ENCODE measurements around the gene MTA2. TPM values are rescaled to one million over a fixed set of nuclear protein-coding genes. Genes with fewer than 3 reads are reported as not detected.
"Not testable (repeated sequence)": the region's sequence is repeated elsewhere in the genome, so short reads cannot be mapped to it uniquely, and the experiment has no call there.

Gene MTA2
- total RNA-seq, 1 experiment from 2014 or later, result 224 TPM

DNA sequence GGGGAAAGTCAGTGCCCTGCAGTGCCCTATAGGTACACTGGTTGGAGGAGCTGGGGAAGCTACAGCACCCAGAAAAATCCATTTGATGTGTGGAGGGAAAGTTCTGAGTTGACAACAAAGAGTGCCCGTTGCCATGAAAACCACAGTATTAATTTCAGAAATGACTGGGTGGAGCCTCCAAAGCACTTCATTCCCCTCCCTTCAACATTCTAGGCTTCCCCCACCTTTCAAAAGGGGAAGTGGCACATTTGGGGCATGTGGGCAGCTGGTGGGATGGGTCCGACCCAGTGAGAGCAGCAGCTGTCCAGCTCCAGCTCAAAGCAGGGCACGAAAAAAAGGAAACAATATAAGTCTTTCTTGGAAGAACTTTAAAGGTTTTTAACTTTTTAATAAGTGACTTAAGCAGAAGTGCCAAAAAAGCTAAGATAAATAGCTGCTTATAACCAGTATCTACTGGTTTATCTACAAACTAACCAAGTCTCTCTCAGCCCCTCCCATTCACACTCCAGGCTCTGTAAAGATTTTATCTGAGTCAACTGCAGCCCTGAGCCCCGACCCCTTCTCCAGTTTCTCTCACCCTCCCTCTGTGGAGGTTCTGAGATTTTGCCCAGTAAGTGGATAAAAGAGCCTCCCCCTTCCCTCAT is 46.1 kb downstream of the MTA2 start:
- in situ Hi-C loops (cut with HindIII; ENCODE audit: low sequenced_read_pairs), result loop anchor here (25.0 kb wide), 1 partner anchor 118 kb away; no protein-coding TSS in a partner anchor
- no peak for DNase-seq (ENCODE audit: low spot score)

DNA sequence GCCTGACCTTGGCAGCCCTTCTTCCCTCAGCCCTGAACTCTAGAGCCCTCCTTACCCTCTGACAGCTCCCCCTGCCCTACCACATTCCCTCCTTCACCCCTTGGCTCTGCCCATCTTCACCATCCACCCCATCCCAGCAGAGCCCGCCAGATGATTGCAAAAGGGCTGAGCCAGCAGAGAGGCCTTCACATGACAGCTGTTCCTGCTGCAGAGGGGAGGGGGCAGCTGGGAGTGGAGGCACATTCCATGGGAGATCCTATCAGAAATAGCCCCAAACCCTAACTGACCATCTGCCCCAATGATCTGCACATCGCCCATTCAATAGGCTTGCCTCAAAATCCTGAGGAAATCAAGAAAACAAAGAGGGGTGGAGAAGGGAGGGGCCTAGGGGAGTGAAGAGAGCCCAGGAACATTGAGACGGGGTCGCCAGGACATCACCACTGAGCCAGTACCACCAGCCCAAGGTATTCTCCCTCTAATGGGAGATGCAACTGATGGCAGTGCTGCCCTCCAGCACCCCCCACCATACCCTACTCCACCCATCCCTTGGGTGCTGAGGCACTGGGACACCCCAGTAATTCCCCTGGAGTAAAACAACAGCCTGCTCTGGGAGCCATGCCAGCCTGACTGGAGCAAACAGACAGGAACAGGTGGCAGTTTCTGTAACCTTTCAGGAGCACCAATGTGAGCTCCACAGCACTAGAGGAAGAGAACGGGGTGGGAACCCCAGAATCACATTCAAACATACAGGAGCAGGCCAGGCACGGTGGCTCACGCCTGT is 47.1 kb downstream of the MTA2 start:
- in situ Hi-C loops (cut with HindIII; ENCODE audit: low sequenced_read_pairs), result loop anchor here (25.0 kb wide), 1 partner anchor 117 kb away; no protein-coding TSS in a partner anchor
- DNase-seq (ENCODE audit: low spot score), result no peak

DNA sequence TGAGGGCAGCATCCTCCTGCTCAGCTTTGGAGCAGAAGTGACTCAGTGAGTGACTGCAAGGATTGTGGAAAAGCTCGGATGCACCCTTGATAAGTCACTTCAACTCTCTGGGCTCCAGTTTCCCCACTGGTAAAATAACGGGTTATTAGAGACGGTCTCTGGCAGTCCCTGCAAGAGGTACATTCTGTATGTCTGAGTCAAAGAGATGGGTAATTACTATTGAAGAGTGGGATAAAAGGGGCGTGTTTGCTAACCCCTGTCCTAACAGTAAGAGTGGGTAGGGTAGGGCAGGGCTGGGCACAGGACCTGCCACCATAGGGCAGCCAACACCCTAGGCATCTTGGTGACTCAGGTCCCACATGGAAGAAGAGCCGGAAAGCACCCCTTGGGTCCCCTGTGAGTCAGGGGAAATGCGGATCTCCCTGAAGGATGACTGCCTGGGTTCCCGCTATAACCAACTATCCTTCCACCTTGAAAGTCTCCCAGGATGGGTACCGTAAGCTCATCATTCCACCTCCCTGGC is 47.8 kb downstream of the MTA2 start:
- in situ Hi-C loops (cut with HindIII; ENCODE audit: low sequenced_read_pairs), result loop anchor here (25.0 kb wide), 1 partner anchor 117 kb away; no protein-coding TSS in a partner anchor
- DNase-seq (ENCODE audit: low spot score), result no peak

DNA sequence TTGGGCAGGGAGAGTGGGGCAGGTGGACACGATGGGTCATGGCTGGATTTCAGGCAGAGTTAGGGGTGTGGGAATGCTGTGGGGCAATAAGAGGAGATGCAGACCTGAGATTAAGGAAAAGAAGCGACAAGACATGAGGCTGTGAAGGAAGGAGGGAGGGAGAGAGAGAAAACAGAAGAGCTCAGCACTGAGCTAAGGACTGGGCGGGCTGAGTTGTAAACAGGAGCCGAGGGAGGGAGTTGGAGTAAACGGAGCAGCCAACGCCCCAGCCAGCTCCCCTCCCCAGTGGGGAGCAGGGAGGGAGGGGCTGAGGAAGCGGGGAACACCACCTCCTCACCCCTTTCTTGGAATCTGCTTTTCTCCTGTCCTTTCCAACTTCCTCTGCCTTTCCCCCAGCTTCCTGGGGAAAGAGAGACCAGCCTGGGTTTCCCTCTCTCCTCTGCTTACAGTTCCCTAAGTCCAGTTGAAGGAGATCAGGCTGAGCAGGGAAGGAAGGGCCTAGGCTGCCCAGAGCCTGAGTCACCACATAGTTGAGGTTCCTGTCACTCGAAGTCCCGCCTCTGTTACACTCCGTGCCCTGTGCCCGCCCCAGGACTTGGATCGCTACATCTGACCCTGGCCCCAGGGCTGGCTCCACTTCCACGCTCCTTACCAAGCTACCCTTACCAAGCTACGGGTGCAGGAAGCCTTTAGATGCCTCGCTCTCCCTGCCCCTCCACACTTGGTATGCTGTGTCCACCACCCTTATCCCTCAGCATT is 48.4 kb downstream of the MTA2 start:
- peak; percentile 54 for DNase-seq (ENCODE audit: low spot score)
- in situ Hi-C loops (cut with HindIII; ENCODE audit: low sequenced_read_pairs), result loop anchor here (25.0 kb wide), 1 partner anchor 116 kb away; no protein-coding TSS in a partner anchor

DNA sequence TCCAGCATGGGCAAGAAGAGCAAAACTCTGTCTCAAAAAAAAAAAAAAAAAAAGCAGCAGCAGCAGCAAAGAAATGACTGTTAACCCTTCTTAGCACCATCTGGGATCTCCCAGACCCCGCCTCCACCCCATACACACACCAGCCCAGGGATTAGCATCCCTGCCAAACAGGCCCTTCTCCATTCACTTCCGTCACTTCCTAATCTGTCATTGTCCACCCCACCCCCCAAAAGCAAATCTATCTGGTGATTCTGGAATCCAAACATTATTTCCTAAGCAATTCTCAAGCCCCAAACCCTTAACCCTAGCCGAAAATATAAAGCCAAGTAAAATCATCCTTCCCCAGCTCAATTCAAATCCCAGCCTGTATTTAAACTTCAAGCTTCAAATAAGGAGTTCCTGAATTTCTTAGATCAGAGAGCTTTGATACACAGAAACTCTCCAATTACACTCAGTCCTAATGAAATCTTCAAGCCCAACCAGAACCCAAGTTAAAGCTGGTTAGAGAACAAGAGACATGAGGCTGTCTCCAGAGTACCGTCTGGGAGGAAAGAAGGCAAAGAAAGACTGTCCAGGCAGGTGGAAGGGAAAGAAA is 49.1 kb downstream of the MTA2 start:
- in situ Hi-C loops (cut with HindIII; ENCODE audit: low sequenced_read_pairs), result loop anchor here (25.0 kb wide), 1 partner anchor 115 kb away; no protein-coding TSS in a partner anchor
- DNase-seq (ENCODE audit: low spot score), result no peak

DNA sequence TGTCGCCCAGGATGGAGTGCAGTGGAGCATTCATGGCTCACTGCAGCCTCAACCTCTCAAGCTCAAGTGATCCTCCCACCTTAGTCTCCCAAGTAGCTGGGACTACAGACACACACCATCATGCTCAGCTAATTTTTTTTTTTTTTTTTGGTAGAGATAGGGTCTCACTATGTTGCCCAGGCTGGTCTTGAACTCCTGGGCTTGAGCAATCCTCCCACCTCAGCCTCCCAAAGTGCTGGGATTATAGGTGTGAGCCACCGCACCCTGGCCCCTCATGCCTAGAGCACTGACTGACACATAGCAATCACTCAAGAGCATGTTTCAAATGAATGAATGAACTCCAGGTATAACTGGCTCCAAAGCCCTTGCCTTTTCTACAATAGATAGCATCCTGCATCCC is 51.2 kb downstream of the MTA2 start:
- DNase-seq (ENCODE audit: low spot score), result not testable (repeated sequence)
- in situ Hi-C loops (cut with HindIII; ENCODE audit: low sequenced_read_pairs), result loop anchor here (25.0 kb wide), 1 partner anchor 113 kb away; no protein-coding TSS in a partner anchor

DNA sequence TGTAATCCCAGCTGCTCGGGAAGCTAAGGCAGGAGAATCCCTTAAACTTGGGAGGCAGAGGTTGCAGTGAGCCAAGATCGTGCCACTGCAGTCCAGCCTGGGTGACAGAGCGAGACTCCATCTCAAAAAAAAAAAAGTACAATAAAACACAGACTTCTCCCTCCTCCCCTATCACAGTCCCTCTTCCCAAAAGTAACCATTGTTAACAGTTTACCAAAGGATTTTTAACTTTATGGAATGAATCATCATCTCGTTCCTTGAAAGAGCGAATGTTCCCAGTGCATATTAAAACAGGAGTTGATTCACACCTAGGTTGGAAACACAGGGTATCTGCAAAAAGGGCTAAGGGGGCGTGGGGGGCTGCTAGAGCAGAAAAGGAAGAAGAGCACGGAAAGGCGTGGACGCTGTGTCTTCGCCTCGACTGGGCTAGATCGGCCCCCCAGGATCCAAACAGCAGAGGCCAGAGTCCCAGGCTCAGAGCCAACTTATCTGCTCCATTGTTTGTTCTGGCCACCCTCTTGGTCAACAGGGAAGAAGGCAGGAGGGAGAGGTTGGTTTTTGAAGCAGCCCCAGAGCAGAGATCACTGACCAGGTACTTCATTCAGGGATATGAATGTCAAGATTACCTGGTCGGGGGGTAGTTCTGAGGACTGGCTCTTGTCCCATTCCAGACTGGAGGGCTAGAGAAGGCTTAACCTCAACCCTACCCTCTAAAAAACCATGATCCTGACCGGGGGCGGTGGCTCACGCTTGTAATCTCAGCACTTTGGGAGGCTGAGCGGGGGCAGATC is 52.9 kb downstream of the MTA2 start:
- in situ Hi-C loops (cut with HindIII; ENCODE audit: low sequenced_read_pairs), result no loop called here
- DNase-seq (ENCODE audit: low spot score), result no peak

DNA sequence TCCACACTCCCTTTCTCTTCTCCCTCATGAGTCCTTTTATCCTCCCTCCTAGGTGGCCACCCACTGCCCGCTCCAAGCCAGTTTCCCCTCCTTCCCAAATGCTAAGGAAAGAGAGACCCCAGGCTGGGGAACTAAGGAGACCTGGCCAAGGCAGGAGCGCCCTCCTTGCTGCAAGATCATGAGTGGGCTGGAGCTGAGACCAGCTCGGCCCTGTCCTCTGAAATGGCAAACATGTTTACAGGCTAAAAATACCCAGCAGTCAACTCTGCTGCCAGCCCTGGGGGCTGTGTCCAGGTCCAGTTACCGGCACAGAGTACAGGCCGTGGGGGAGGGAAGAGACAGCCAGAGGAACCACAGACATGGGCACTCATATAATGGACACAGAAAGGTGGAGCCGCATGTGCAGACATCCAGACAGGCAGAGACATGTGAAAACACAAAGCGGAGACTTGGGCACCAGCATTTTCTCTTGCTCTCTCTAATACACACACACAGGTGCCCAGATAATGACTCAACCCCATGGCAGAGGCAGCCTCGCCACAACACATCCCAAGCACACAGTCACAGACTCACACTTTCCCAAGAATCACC is 53.9 kb downstream of the MTA2 start:
- peak; percentile 47 for DNase-seq (ENCODE audit: low spot score)
- in situ Hi-C loops (cut with HindIII; ENCODE audit: low sequenced_read_pairs), result no loop called here

DNA sequence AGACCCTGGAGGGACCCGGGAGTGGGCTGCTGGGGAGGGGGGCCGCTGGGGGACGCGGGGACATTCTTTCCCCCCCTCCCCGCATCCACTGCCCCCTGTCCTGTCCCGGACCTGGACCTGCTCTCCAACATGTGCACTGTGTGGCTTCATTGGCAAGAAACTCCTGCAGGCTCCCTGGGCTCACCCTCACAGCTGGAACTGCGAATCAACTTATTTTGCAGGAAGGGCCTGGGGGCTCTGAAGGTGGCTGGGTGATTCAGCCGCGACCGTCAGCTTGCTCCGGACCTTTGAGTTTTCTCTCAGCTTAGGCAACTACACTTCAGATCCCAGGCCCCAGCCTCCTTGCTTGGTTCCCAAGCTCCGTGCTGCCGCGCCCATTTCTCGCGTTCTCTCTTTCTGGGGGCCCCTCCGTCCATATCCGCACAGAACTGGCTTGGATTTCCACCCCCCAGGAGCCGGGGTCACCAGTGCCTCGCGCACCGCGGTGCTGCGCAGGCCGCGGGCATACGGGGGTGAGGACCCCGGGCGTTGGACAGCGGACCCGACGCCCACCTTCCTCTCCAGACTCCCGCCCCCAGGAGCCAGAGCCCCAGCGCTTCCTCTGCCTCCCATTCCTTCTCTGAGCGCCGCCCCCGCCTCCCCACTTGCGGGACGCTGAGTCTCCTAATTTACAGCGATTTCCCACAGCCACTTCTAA is 54.6 kb downstream of the MTA2 start:
- no peak for DNase-seq (ENCODE audit: low spot score)
- in situ Hi-C loops (cut with HindIII; ENCODE audit: low sequenced_read_pairs), result no loop called here

DNA sequence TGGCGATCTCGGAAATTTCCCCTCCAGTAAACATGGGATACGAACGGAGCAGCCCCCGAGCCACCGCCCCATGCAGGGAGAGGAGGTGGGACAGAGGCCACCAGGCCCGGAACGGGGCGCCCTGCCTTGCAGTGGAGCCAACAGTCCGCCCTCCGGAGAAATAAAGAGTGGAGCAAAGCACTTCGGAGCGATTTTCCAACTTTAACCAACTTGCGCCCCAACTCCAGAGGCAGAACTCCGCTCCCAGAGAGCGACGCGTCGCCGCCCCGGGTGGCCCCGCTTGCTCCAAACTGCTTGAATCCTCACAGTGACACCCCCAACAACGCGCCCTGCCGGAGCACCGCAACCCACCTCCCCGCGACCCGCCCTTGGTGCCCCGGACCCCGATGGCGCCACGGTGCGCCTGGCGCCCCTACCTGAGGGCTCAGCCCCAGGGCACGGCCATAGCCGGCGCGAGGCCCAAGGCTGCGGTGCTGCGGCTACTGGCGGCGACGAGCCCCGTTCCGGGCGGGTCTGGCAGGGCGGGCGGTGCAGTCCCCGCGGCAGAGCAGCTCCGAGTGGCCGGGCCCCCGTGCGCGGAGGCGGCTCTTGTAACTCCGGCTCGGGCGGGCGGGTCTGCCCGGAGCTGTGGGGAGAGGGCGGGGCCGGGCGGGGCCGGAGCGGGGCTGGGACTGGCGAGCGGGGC is 55.3 kb downstream of the MTA2 start, which contains the start of gene AHNAK:
TSS of gene AHNAK (minus strand) at position 563 of the 685 bp plus-strand sequence. CDS start 10,708 bp downstream, outside the sequence.
- DNase-seq (ENCODE audit: low spot score), result no peak
- in situ Hi-C loops (cut with HindIII; ENCODE audit: low sequenced_read_pairs), result no loop called here

DNA sequence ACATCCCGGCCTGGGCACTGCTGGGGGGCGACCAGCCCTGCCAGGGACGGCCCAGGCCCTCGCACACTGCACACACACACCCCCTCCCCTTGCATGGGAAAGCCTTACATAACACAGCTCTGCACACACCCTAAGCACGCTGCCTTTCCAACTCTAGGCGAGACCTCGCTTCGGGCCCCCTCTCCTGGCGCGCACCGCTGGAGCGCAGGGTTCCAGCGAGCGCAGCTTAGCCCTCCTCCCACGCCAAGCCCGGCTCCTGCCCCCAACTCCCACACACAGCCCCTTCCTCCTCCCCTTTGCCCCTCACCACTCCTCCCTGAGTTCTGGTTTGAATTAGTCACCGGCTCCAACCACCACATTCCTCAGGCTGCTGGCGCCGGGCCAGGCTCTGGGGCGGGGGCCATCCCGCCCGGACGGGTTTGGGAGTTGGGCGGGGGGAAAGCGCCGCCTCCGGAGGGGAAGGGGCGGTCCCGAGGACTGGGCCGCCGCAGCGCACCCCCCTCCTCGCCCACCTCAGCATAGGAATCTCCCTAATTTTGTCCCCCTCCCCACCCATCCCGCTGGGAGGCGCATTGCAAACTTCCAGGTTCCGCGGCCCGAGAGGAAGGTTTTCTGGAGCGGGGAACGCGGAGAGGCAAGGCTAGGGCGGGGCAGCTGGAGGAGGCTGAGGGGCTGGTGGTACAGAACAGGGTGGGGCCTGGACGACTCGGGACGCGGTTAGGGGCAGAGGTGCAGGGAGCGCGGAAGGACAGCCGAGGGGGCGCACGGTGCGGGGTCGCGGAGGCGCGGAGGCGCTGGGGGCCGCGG is 56.0 kb downstream of the MTA2 start:
- in situ Hi-C loops (cut with HindIII; ENCODE audit: low sequenced_read_pairs), result no loop called here
- DNase-seq (ENCODE audit: low spot score), result peak; percentile 58

DNA sequence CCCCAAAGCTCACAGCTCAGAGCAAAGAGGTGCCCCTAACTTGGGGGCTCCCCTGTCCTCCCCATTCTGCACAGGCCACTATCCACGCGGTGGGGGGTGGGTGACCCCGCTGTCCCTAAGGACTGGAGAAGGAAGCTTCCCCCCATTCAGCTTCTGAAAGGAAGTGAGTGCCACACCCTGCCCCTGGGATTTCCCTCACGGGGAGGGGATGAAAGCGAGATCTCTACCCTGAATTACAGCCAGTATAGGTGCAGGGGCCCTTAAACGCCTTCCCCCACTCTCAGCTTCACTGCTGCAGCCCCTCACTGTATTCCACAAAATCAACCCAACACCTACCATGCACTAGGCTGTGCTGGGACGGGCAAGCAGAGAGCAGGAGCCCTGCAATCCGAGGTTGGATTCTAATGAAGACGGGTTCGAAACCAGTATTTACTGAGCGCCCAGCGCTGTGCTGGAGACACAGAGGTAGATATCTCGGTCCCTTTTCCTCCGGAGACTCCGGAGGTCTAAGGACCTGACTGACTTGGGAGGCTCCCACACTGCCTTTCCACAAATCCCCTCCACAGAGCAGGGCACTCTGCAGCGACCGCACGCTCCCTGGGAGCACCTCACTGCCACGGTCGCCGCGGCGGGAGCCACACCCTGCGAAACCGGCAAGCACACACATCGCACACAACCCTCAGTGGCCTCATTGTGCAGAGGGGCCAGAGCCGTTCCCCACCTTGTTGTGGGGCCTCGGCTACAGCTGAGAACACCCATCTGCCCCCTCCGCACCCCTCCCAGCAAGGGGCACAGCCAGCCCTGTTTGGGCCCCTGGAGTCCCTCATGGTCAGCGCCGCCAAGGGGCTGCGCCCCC is 56.9 kb downstream of the MTA2 start:
- no peak for DNase-seq (ENCODE audit: low spot score)
- in situ Hi-C loops (cut with HindIII; ENCODE audit: low sequenced_read_pairs), result no loop called here

DNA sequence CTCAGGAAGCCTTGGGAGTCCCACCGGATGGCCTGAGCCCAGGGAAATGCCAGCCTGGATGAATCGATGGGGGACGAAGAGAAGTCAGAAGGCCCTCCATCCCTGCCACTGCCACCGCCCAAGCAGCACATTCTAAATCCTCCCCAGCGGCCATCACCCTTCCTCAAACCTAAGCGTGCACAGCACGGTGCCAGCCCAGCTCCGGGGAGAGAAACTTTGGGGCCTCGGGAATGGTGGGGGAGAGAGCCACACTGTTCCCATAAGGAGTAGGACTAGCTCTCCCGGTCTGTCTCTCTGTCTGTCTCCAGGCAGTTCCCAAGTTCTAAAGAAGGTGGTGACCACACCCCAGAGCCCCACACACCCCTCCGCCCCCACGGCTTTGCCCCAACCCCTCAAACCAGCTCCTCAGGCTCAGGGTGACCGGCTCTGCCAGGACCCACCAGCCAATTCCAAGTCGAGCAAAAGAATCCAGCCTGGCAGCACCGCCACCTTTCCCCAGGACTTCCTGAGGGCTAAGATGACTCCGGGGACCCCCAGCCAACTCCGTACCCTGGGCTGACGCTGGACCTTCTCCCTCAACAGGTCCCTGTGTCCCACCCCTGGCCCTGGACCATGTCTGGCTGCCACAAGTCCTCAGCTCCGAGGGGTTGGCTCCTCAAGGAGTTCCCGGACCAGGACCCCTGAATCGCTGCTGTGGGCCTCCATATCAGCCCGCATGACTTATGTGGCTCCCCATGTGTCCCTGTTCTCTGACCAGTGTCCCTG is 57.8 kb downstream of the MTA2 start:
- DNase-seq (ENCODE audit: low spot score), result no peak
- in situ Hi-C loops (cut with HindIII; ENCODE audit: low sequenced_read_pairs), result no loop called here
